SU-DHL-6 (cell line): Measurements from ENCODE around the gene DNAJC30.
"Not testable (repeated sequence)": the region's sequence is repeated elsewhere in the genome, so short reads cannot be mapped to it uniquely, and the experiment has no call there.

Experiments
- H2AFZ ChIP-seq: fragments of 200-600 bp; sonication (generic); 2 replicates; pipeline ENCODE4 v1.6.1; 2014; ENCODE audit warnings: low read depth, mild to moderate bottlenecking, moderate library complexity, mixed read lengths, antibody characterized with exemption, low read length; ENCODE audit not compliant: severe bottlenecking
- H3F3A ChIP-seq: fragments of 200-600 bp; shearing (Covaris generic); 2 replicates; pipeline ENCODE4 v1.6.0; 2016; ENCODE audit warnings: antibody characterized with exemption, mild to moderate bottlenecking; ENCODE audit not compliant: insufficient read depth
- H3K27ac ChIP-seq: fragments of 200-600 bp; sonication (generic); 2 replicates; pipeline ENCODE4 v1.5.1; 2016; ENCODE audit warnings: low read depth, mild to moderate bottlenecking, low read length, moderate library complexity, mixed read lengths
- H3K27me3 ChIP-seq: fragments of 200-600 bp; sonication (generic), shearing (Covaris generic); 2 replicates; pipeline ENCODE4 v1.6.0; 2014; ENCODE audit warnings: mild to moderate bottlenecking, low read length
- H3K36me3 ChIP-seq: fragments of 200-600 bp; sonication (generic); 2 replicates; pipeline ENCODE4 v1.6.1; 2014; ENCODE audit warnings: mild to moderate bottlenecking, low read length, mixed read lengths
- H3K4me2 ChIP-seq: fragments of 300-600, 200-600 bp; shearing (Covaris generic), sonication (generic); 2 replicates; pipeline ENCODE4 v1.6.0; 2014; ENCODE audit warnings: low read length, low read depth, mild to moderate bottlenecking; ENCODE audit not compliant: poor library complexity, severe bottlenecking
- H3K4me3 ChIP-seq: fragments of 200-600 bp; sonication (generic); 2 replicates; pipeline ENCODE4 v1.5.1; 2014; ENCODE audit warnings: antibody characterized with exemption, low read length, mild to moderate bottlenecking, mixed read lengths; ENCODE audit not compliant: insufficient read depth, poor library complexity, severe bottlenecking
- H3K79me2 ChIP-seq: fragments of 200-600 bp; sonication (generic); 2 replicates; pipeline ENCODE4 v1.6.1; 2014; ENCODE audit warnings: mild to moderate bottlenecking, low read length, moderate library complexity; ENCODE audit not compliant: insufficient read depth
- H3K9ac ChIP-seq: fragments of 200-600 bp; sonication (generic); 2 replicates; pipeline ENCODE4 v1.7.0; 2014; ENCODE audit warnings: mild to moderate bottlenecking, low read length
- H3K9me2 ChIP-seq: fragments of 200-600 bp; sonication (generic); replicated peaks from 2 replicates; pipeline ENCODE4 v1.6.1; 2014; ENCODE audit warnings: low read length; ENCODE audit not compliant: insufficient read depth
- H3K9me3 ChIP-seq: fragments of 200-600 bp; sonication (generic); 2 replicates; pipeline ENCODE4 v1.6.1; 2014; ENCODE audit warnings: low read length, mixed read lengths; ENCODE audit not compliant: insufficient read depth
- H4K20me1 ChIP-seq: fragments of 200-600 bp; sonication (generic); 2 replicates; pipeline ENCODE4 v1.6.1; 2014; ENCODE audit warnings: low read depth, mild to moderate bottlenecking, antibody characterized with exemption, low read length, moderate library complexity, mixed read lengths
- CTCF ChIP-seq: fragments of 200-600 bp; sonication (generic); IDR thresholded peaks from one replicate; pipeline ENCODE4 v1.5.1; 2017; ENCODE audit warnings: antibody characterized with exemption, mild to moderate bottlenecking, low read length, moderate library complexity; ENCODE audit not compliant: insufficient read depth, poor library complexity, severe bottlenecking
- EZH2phosphoT487 ChIP-seq: fragments of 200-600 bp; sonication (generic), shearing (Covaris generic); conservative IDR thresholded peaks from 2 replicates; pipeline ENCODE4 v1.6.1; 2018; ENCODE audit warnings: mild to moderate bottlenecking, antibody characterized with exemption, low read length, moderate library complexity, mixed read lengths

DNAJC30 gene

GRCh38 chr7:73722785-73723184 lies 39.5 kb upstream of the DNAJC30 start:
- no peaks in the 10 kb centered on the region for H3K9me2 ChIP-seq
- H3K79me2 ChIP-seq: no peaks in the 10 kb centered on the region
- TF ChIP-seq CTCF (no peak), EZH2phosphoT487 (no peak)
- H3K9ac ChIP-seq: no peak overlapping the region
- no peak overlapping the region for H2AFZ ChIP-seq
- no peaks in the 10 kb centered on the region for H3K27me3 ChIP-seq
- H3K4me2 ChIP-seq: no peak overlapping the region
- no peaks in the 10 kb centered on the region for H3K9me3 ChIP-seq
- H3K4me3 ChIP-seq: no peak overlapping the region
- H3K36me3 ChIP-seq: no peaks in the 10 kb centered on the region
- H4K20me1 ChIP-seq: 0 out of 2 replicates have a peak, but pooled peaks cover 2% of the 10 kb centered on the region
- no peak overlapping the region for H3K27ac ChIP-seq
- no peaks in the 10 kb centered on the region for H3F3A ChIP-seq

GRCh38 chr7:73722182-73722581 lies 38.9 kb upstream of the DNAJC30 start:
- not testable (repeated sequence) for H3K27me3 ChIP-seq, H3K36me3 ChIP-seq, H3K9ac ChIP-seq, H3K9me2 ChIP-seq, H3K79me2 ChIP-seq, H2AFZ ChIP-seq, H4K20me1 ChIP-seq, H3K27ac ChIP-seq, H3K4me2 ChIP-seq, H3F3A ChIP-seq, H3K4me3 ChIP-seq, H3K9me3 ChIP-seq

- 0 out of 2 replicates have a peak, but pooled peaks cover 2% of the 10 kb centered on the region for H4K20me1 ChIP-seq
These were observed 38.1 kb upstream of the DNAJC30 start for GRCh38 chr7:73721377-73721817.

DNA sequence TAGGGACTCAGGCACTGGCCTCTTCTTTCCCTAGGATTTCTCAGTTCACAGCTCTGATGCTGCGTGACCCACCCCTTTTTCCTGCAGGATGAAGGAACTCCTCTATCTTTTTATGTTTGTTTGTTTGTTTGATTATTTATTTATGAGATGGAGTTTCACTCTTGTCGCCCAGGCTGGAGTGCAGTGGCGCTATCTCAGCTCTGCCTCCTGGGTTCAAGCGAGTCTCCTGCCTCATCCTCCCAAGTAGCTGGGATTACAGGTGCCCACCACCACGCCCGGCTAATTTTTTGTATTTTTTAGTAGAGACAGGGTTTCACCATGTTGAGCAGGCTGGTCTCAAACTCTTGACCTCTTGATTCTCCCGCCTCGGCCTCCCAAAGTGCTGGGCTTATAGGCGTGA lies 37.2 kb upstream of the DNAJC30 start:
- H3K79me2 ChIP-seq, H3K36me3 ChIP-seq, H2AFZ ChIP-seq, H3K27ac ChIP-seq, H4K20me1 ChIP-seq, H3K27me3 ChIP-seq, H3K9ac ChIP-seq, H3K9me3 ChIP-seq, H3K9me2 ChIP-seq, H3K4me3 ChIP-seq, H3K4me2 ChIP-seq, H3F3A ChIP-seq: not testable (repeated sequence)

More at GRCh38 chr7:73721377-73721817, 38.1 kb upstream of the DNAJC30 start:
- Histone ChIP-seq H3K27me3 (no peaks in the 10 kb centered on the region), H3K27ac (no peak overlapping the region), H3F3A (no peaks in the 10 kb centered on the region), H3K9ac (no peak overlapping the region), H3K9me3 (no peaks in the 10 kb centered on the region), H2AFZ (no peak overlapping the region), H3K36me3 (no peaks in the 10 kb centered on the region), H3K4me3 (no peak overlapping the region), H3K9me2 (no peaks in the 10 kb centered on the region), H3K4me2 (no peak overlapping the region), H3K79me2 (no peaks in the 10 kb centered on the region)
- TF ChIP-seq CTCF (no peak), EZH2phosphoT487 (no peak)
